ENCODE results near the gene PAGE3.

- no peak for TF ChIP-seq CTCF (IDR thresholded peaks at IDR 0.05; ENCODE audit: borderline replicate concordance, extremely low read depth, low read length, poor library complexity, severe bottlenecking)
- TF ChIP-seq EZH2 (IDR thresholded peaks at IDR 0.05; ENCODE audit: borderline replicate concordance, low read depth, low read length, severe bottlenecking): no peak
Observed at GRCh38 chrX:55220119-55220794, 44.5 kb downstream of the PAGE3 start, which contains the start of gene PAGE5.
